ENCODE results near the gene NEDD9.

The NEDD9 gene

GRCh38 chr6:11201772-11202512, 30.5 kb downstream of the NEDD9 start:
- Histone ChIP-seq H3K4me2 (ENCODE audit: low read depth, low read length, poor library complexity, severe bottlenecking) (no peak overlapping the region), H3K79me2 (ENCODE audit: insufficient read depth, low read length) (no peaks in the 10 kb centered on the region)

GRCh38 chr6:11201015-11201414, 31.5 kb downstream of the NEDD9 start:
- H3K79me2 ChIP-seq (ENCODE audit: insufficient read depth, low read length) = no peaks in the 10 kb centered on the region
- H3K27me3 ChIP-seq (ENCODE audit: low read length) = no peaks in the 10 kb centered on the region
- no peaks in the 10 kb centered on the region for H4K20me1 ChIP-seq (ENCODE audit: low read depth, low read length)
- no peaks in the 10 kb centered on the region for H3F3A ChIP-seq (ENCODE audit: insufficient read depth)
- no peak for TF ChIP-seq EZH2phosphoT487 (conservative IDR thresholded peaks at IDR 0.05; ENCODE audit: low read length)
- TF ChIP-seq, protein P1, sequence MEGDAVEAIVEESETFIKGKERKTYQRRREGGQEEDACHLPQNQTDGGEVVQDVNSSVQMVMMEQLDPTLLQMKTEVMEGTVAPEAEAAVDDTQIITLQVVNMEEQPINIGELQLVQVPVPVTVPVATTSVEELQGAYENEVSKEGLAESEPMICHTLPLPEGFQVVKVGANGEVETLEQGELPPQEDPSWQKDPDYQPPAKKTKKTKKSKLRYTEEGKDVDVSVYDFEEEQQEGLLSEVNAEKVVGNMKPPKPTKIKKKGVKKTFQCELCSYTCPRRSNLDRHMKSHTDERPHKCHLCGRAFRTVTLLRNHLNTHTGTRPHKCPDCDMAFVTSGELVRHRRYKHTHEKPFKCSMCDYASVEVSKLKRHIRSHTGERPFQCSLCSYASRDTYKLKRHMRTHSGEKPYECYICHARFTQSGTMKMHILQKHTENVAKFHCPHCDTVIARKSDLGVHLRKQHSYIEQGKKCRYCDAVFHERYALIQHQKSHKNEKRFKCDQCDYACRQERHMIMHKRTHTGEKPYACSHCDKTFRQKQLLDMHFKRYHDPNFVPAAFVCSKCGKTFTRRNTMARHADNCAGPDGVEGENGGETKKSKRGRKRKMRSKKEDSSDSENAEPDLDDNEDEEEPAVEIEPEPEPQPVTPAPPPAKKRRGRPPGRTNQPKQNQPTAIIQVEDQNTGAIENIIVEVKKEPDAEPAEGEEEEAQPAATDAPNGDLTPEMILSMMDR (IDR thresholded peaks at IDR 0.05; ENCODE audit: insufficient read depth, low read length, poor library complexity, severe bottlenecking) = no peak
- no peak overlapping the region for H3K9ac ChIP-seq (ENCODE audit: low read length)
- no peak overlapping the region for H3K4me3 ChIP-seq (ENCODE audit: insufficient read depth, low read length, poor library complexity, severe bottlenecking)
- H3K36me3 ChIP-seq (ENCODE audit: low read length) = 0 out of 2 replicates have a peak, but pooled peaks cover 3% of the 10 kb centered on the region
- H2AFZ ChIP-seq (ENCODE audit: low read depth, low read length, severe bottlenecking) = no peak overlapping the region
- H3K9me2 ChIP-seq (replicated peaks; ENCODE audit: insufficient read depth, low read length) = no peaks in the 10 kb centered on the region
- H3K27ac ChIP-seq (ENCODE audit: low read depth, low read length) = no peak overlapping the region
- H3K9me3 ChIP-seq (ENCODE audit: insufficient read depth, low read length) = no peaks in the 10 kb centered on the region
- no peak overlapping the region for H3K4me2 ChIP-seq (ENCODE audit: low read depth, low read length, poor library complexity, severe bottlenecking)

More at GRCh38 chr6:11201772-11202512, 30.5 kb downstream of the NEDD9 start:
- 0 out of 2 replicates have a peak, but pooled peaks cover 5% of the 10 kb centered on the region for H3K36me3 ChIP-seq (ENCODE audit: low read length)
- H4K20me1 ChIP-seq (ENCODE audit: low read depth, low read length) = no peaks in the 10 kb centered on the region
- H2AFZ ChIP-seq (ENCODE audit: low read depth, low read length, severe bottlenecking) = no peak overlapping the region
- no peaks in the 10 kb centered on the region for H3K27me3 ChIP-seq (ENCODE audit: low read length)
- H3K9me3 ChIP-seq (ENCODE audit: insufficient read depth, low read length) = no peaks in the 10 kb centered on the region
- H3K27ac ChIP-seq (ENCODE audit: low read depth, low read length) = no peak overlapping the region
- no peak overlapping the region for H3K4me3 ChIP-seq (ENCODE audit: insufficient read depth, low read length, poor library complexity, severe bottlenecking)
- H3K9me2 ChIP-seq (replicated peaks; ENCODE audit: insufficient read depth, low read length) = no peaks in the 10 kb centered on the region
- no peak for TF ChIP-seq EZH2phosphoT487 (conservative IDR thresholded peaks at IDR 0.05; ENCODE audit: low read length)
- TF ChIP-seq, protein P1 (IDR thresholded peaks at IDR 0.05; ENCODE audit: insufficient read depth, low read length, poor library complexity, severe bottlenecking) = no peak
- no peak overlapping the region for H3K9ac ChIP-seq (ENCODE audit: low read length)
- no peaks in the 10 kb centered on the region; the same call in 1 of the 2 replicates for H3F3A ChIP-seq (ENCODE audit: insufficient read depth)

GRCh38 chr6:11200356-11200755, 32.1 kb downstream of the NEDD9 start:
- TF ChIP-seq EZH2phosphoT487 (conservative IDR thresholded peaks at IDR 0.05; ENCODE audit: low read length) = no peak
- TF ChIP-seq, protein P1 (IDR thresholded peaks at IDR 0.05; ENCODE audit: insufficient read depth, low read length, poor library complexity, severe bottlenecking) = no peak
- no peak overlapping the region for H3K27ac ChIP-seq (ENCODE audit: low read depth, low read length)
- no peaks in the 10 kb centered on the region for H3K79me2 ChIP-seq (ENCODE audit: insufficient read depth, low read length)
- 0 out of 2 replicates have a peak, but pooled peaks cover 3% of the 10 kb centered on the region for H3K36me3 ChIP-seq (ENCODE audit: low read length)
- H4K20me1 ChIP-seq (ENCODE audit: low read depth, low read length) = no peaks in the 10 kb centered on the region
- H3K27me3 ChIP-seq (ENCODE audit: low read length) = no peaks in the 10 kb centered on the region
- no peaks in the 10 kb centered on the region for H3K9me3 ChIP-seq (ENCODE audit: insufficient read depth, low read length)
- H3K4me2 ChIP-seq (ENCODE audit: low read depth, low read length, poor library complexity, severe bottlenecking) = no peak overlapping the region
- no peak overlapping the region for H2AFZ ChIP-seq (ENCODE audit: low read depth, low read length, severe bottlenecking)
- H3F3A ChIP-seq (ENCODE audit: insufficient read depth) = no peaks in the 10 kb centered on the region
- H3K9ac ChIP-seq (ENCODE audit: low read length) = no peak overlapping the region
- no peak overlapping the region for H3K4me3 ChIP-seq (ENCODE audit: insufficient read depth, low read length, poor library complexity, severe bottlenecking)
- no peaks in the 10 kb centered on the region for H3K9me2 ChIP-seq (replicated peaks; ENCODE audit: insufficient read depth, low read length)

All from SU-DHL-6 (cell line).